Measurements from ENCODE around the gene ARRDC1.
A peak's percentile ranks its signal among the peaks of the same experiment; 100 is the strongest.
"Not testable (repeated sequence)": the region's sequence is repeated elsewhere in the genome, so short reads cannot be mapped to it uniquely, and the experiment has no call there.

ARRDC1 gene

DNA sequence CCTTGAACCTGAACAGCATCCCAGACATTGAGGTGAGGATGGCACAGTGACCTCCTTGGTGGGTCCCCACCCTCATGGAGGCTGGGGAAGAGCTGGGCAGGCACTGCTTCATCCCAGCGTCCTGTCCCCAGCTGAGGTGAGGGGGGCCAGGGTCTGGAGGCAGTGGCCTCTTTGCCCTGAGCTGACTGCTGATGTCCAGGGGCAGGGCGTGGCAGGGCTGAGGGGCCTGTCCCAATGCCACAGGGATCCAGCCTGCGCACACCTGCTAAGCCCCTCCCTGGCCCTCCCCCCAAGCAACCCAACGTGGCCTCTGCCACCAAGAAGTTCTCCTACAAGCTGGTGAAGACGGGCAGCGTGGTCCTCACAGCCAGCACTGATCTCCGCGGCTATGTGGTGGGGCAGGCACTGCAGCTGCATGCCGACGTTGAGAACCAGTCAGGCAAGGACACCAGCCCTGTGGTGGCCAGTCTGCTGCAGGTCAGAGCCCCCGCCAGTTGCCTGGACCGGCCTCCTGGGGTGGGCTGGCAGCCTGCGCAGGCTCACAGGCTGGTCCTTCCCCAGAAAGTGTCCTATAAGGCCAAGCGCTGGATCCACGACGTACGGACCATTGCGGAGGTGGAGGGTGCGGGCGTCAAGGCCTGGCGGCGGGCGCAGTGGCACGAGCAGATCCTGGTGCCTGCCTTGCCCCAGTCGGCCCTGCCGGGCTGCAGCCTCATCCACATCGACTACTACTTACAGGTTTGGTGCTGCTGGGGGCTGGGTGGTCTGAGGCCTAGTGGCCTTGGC is 8.4 kb downstream of the ARRDC1 start:
- no peak for DNase-seq (ENCODE audit: low read depth)

DNA sequence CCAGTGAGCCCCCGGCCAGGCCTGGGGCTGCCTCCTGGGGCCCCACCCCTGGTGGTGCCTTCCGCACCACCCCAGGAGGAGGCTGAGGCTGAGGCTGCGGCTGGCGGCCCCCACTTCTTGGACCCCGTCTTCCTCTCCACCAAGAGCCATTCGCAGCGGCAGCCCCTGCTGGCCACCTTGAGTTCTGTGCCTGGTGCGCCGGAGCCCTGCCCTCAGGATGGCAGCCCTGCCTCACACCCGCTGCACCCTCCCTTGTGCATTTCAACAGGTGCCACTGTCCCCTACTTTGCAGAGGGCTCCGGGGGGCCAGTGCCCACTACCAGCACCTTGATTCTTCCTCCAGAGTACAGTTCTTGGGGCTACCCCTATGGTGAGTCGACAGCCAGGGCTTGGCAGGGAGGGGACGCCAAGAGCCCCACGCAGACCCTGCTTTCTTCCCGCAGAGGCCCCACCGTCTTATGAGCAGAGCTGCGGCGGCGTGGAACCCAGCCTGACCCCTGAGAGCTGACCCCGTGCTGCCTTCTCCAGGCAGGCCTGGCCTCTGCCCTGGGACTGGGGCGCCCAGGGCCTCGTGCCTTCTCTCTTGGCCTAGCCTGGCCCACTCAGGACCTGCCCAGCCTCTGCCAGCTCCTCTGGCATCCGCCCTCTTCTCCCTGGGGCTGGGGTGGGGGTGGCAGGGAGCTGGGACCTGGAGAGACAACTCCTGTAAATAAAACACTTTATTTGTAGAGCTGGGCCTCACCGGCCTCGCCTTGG is 9.3 kb downstream of the ARRDC1 start:
- DNase-seq (ENCODE audit: low read depth), result no peak

DNA sequence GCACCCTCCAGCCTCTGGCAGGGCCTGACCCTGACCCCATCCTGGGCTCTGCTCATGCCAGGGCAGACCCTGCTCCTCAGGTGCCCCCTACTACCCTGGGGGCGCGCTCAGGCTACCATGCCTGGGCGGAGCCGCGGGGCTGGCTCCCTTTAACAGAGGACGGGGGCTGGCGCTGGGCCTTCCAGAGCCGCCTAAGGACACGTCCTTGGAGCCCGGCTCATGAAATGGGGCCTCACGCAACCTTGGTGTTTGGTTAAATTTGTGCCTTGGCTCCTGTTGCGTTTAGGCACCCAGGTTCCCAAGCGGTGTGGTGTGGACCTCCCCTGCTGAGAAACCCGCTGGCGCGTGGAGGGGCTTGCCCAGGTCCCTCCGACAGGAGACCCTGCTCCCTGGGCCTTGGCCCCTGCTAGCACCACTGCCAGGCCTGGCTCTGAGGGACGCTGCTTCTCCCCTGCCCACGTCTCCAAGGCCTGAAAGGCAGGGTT is 9.9 kb downstream of the ARRDC1 start:
- DNase-seq (ENCODE audit: low read depth), result no peak

DNA sequence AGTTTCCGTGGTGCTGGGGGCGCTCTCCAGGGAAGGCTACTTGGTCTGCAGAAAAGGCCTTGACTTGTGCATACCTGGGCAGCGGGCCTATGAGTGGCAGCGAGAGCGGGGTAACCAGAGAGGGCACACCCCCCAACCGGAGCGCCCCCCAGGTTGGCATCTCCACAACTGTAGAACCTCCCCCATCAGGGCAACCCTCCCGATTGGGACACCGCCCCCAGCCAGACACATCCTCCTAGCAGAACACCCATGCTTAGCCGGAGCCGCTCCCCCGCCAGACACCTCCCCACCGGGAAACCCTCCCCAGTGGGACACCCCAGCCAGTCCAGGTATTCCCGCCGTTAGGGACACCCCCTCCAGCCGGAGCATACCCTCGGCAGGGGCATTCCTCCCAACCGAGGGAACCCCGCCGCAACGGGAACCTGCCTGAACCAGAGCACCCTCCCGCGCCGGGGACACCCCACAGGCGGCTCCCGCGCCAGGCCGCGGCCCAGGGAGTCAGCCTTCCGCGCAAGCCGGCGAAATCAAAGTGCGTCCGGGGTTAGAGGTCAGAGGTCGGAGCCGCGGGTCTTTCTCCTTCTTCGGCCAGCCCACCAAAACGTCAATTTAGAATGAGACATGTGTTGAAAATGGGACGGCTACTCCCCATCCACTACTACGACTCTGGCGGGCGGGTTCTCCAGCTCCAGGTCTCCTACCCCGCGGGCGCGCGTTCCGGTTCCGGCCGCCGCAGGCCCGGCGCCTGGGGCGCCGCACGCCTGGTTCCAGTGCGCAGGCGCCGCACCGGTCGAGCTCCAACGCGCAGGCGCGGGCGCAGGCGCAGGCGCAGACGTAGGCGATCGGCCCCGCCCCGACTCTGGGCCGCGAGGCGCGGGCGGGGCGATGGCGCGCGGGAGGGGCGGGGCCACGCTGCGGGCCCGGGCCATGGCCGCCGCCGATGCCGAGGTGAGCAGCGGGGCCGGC is 12.9 kb downstream of the ARRDC1 start, which contains the start of gene EHMT1:
EHMT1 (plus strand) TSS at position 901 of the 963 bp plus-strand sequence; CDS start at position 925, 24 bp downstream.
- DNase-seq (ENCODE audit: low read depth), result peak; percentile 86

DNA sequence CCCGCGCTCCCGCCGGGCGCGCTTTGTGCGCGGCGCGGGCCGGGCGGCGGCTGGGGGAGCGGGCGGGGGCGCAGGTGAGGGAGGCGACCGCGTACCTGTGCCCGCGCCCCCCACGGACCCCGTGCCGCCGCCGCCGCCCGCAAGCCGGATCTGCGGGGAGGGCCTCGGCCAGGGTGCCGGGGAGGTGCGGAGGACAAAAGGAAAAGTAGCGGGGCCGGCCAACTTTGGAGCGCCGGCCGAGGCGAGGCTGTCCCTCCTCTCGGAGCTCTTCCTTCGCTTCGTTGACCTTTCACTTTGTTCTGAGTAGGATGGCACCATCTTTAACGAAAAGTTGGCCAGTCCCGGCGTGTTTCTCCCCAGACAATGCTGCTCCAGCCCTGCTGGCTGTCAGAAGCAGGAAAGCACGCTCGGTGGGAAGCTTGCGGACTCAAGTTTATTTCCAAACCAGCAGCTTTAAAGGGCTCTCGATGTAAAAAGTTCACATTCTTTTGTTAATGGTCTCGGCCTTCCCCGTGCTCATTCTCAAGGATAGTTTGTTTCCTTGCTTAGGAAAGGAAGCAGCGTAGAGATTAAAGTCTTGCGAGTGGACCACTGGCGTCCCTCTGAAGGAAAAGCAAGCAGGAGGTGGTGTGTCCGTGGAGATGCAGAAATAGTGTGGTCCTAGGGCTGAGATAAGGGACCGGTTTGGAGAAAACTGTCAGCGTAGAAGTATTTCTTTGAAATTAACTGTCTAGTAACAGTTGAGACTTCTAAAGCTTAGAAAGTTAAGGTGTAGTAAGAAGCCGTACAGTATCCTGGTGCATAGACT is 14.0 kb downstream of the ARRDC1 start:
- peak; percentile 13 for DNase-seq (ENCODE audit: low read depth)

DNA sequence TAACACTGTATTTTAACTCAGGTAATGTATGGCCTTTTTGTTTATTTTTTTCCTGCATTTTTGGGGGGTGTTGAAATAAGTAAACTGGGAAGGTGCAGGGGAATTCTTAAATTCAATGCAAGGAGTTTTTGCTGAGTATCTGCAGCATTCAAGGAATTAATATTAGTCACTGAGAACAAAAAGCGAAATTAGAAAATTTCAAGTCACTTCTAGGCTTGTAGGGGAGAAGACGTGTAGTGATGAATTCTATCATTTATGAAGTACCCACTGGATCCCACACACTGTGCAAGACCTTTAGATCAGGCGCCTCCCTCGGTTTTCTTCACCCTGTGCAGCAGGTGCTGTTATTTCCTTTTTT is 14.5 kb downstream of the ARRDC1 start:
- no peak for DNase-seq (ENCODE audit: low read depth)

DNA sequence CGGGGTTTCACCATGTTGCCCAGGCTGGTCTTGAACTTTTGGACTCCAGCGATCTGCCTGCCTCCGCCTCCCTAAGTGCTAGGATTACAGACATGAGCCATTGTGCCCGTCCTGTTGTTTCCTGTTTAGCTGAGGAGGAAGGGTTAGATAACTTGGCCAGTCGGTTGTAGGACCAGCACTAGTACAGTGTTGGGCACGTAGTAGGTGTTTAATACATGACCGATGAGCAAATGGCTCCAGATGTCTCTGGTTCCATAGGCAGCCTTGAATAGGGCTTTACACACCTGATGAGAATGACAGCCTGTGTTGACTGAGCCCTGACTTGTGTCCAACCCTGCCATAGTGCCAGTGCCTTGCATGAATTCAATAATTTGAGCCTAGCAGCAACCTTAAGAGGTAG is 15.1 kb downstream of the ARRDC1 start:
- DNase-seq (ENCODE audit: low read depth), result no peak

DNA sequence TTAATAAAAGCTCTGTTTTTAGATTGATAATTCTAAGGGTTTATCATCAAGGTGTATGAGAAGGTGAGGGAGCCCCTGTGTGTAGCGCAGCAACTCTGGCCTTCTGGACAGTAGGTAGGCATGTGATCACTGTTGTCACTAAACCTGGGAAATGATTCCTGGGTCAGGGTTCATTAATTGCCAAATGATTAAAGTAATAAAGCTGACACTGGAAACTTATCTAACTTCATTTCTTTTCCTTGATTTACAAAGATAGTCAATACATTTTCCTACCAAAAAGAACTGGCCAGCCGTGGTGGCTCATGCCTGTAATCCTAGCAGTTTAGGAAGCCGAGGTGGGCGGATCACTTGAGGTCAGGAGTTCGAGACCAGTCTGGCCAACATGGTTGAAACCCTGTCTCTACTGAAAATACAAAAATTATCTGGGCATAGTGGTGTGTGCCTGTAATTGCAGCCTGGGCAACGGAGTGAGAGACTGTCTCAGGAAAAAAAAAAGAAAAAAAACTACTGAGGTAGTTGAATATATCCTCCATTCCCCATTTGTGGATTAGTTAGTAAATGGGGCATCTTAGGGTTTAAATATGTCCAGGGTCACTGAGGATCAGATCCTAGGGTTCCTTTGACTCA is 15.8 kb downstream of the ARRDC1 start:
- DNase-seq (ENCODE audit: low read depth), result no peak

DNA sequence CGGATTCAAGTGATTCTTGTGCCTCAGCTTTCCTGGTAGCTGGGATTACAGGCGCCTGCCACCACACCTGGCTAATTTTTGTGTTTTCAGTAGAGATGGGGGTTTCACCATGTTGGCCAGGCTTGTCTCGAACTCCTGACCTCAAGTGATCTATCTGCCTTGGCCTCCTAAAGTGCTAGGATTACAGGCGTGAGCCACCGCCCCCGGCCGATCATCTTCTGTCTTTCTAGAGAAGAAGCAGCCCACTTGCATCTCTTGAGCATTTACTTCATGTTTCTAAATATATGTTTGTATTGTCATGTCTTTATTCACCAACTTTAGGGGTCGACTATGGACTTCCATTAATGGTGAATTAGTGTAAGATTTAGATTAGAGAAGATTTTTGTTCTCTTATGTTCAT is 16.7 kb downstream of the ARRDC1 start:
- not testable (repeated sequence) for DNase-seq (ENCODE audit: low read depth)

DNA sequence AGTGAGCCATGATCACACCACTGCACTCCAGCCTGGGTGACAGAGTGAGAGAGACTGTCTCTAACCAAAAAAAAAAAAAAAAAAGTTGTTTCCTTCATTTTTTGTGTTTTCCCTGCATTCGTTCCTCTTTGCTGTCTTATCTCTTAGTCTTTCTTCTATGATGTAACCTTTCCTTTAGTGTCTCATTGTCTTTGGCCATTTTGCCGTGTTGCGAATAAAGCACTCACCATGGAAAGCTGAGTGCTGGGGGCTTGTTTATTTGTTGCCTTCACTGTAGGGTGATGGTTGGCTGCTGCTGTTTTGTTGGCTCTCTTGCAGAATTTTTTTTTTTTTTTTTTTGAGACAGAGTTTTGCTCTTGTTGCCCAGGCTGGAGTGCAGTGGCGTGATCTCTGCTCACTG is 21.0 kb downstream of the ARRDC1 start:
- no peak for DNase-seq (ENCODE audit: low read depth)

DNA sequence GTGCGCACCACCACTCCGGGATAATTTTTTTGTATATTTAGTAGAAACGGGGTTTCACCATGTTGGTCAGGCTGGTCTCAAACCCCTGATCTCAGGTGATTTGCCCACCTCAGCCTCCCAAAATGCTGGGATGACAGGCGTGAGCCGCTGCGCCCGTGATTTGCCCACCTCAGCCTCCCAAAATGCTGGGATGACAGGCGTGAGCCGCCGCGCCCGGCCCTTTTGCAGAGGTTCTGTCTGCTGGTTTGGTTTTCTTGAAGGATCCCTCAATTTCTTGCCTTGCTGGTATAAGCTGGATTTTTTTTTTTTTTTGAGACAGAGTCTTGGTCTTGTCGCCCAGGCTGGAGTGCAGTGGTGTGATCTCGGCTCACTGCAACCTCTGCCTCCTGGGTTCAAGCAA is 21.9 kb downstream of the ARRDC1 start:
- not testable (repeated sequence) for DNase-seq (ENCODE audit: low read depth)

DNA sequence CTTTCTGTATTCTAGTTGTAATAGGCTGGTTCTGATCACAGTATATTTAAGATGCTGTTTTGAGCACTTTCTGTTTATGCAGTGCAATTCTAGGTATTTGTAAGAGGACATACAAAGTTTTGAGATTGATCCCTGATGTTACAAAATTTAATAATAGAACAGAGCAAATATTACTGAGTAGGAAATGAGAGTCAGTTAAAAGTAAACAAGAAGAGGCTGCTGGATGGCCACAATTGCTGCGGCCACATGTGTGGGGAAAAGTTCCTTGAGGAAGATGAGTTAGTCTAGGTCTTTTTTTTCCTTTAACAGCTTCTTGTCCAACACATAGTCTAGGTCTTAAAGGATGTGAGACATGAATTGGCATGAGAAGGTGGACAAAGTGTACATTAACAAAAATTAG is 24.6 kb downstream of the ARRDC1 start:
- DNase-seq (ENCODE audit: low read depth), result no peak

DNA sequence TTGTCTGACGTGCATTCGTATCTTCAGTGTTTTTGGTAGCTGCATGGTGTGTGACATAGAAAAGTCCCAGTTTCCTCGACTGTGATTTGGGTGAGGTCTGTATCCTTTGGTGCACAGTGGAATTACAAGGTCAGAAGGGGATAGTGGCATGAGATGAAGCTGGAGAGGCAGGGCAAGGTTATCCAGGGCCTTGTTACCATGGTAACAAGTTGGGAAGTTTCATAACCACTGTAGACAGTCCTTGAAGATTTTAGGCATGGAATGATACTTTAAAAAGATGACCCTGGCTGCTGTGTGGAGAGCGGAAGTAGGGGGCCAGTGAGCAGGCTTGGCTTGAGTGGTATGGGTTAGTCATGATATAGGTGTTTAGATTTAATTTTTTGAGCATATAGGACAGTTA is 25.2 kb downstream of the ARRDC1 start:
- no peak for DNase-seq (ENCODE audit: low read depth)

DNA sequence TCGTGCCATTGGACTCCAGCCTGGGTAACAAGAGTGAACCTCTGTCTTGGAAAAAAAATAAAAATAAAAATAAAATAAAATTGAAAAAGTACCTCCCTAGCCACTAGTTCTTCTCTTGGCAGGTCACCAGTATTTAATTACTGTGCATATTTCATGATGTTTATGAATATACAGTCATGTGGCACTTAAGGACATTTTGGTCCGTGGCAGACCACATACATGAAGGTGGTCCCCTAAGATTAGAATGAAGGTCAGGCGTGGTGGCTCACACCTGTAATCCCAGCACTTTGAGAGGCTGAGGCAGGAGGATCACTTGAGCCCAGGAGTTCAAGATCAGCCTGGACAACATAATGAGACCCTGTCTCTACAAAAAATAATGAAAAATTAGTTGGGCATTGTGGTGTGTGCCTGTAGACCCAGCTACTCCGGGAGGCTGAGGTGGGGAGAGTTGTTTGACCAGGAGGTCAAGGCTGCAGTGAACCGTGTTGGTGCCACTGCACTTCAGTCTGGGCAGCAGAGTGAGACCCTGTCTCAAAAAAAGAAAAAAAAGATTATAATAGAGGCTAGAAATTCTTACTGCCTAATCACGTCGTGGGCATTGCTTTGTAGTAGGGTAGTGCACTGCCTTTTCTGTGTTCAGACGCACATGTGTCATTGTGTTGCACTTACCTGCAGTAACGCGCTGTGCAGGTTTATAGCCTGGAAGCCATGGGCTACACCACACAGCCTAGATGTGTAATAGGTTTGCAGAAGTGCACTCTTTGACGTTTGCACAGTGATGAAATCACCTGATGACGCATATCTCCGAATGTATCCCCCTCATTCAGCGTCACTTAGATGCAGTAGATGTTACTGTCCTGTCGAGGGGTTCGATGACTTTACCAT is 26.1 kb downstream of the ARRDC1 start:
- no peak for DNase-seq (ENCODE audit: low read depth)

DNA sequence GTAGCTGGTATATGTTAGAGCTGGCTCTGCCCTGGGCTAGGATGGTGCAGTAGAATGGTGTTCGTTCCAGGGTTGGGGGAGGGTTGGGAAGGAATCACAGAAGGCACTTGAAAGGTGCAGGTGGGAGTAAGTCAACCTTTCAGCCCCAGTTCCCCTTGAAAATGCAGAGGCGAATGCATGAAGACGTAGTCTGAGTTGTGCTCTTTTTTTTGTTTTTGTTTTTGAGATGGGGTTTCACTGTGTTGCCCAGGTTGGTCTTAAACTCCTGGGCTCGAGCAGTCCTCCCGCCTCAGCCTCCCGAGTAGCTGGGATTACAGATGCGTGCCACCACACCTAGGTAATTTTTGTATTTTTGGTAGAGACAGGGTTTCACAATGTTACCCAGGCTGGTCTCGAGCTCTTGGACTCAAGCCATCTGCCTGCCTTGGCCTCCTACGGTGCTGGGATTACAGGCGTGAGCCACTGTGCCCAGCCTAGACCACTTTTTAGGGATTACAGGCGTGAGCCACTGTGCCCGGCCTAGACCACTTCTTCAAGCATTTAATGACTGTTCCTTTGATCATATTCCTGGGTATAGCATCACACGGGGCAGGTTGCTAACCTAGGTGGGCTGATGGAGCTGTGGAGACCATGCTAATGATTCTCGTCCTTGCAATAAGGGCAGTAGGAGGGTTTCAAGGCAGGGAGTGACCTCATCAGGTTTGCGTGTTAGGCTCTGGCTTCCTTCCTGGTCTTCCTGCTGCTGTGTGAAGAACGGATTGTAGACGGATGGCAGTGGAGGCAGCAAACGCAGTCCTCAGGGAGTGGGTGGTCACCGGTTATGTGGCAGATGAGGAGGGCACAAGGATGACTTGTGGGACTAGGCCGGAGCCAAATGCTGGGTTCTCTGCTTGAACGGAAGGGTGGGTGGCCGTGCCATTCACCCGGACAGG is 27.0 kb downstream of the ARRDC1 start:
- no peak for DNase-seq (ENCODE audit: low read depth)

DNA sequence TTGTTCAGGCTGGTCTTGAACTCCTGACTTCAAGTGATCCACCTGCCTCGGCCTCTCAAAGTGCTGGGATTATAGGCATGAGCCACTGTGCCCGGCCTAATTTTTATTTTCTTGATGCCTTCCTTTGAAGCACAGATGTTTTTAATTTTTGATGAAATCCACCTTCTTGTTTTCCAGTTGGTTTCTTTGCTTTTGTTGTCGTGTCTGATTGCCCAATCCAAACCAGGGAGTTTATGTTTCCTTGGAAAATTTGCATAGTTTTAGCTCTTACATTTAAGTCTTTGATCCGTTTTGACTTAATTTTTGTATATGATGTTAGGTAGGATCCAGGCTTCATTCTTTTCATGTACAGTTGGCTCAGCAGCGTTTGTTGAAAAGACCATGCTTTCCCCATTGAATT is 28.5 kb downstream of the ARRDC1 start:
- no peak for DNase-seq (ENCODE audit: low read depth)

DNA sequence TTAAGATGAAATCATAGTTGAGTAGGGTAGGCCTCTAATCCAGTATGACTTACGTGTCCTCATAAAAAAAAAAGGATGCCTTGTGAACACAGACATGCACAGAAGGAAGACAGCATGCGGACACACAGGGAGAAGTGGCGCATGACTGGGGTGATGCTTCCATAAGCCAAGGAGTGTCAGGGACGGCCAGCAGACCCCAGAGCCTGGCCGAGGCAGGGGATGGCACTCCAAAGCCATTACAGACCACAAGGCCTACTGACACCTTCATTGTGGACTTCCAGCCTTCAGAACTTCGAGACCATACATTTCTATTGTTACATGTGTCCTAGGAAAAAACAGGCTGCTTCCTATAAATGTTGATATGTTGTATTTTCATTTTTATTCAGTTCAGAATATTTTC is 33.2 kb downstream of the ARRDC1 start:
- DNase-seq (ENCODE audit: low read depth), result no peak

DNA sequence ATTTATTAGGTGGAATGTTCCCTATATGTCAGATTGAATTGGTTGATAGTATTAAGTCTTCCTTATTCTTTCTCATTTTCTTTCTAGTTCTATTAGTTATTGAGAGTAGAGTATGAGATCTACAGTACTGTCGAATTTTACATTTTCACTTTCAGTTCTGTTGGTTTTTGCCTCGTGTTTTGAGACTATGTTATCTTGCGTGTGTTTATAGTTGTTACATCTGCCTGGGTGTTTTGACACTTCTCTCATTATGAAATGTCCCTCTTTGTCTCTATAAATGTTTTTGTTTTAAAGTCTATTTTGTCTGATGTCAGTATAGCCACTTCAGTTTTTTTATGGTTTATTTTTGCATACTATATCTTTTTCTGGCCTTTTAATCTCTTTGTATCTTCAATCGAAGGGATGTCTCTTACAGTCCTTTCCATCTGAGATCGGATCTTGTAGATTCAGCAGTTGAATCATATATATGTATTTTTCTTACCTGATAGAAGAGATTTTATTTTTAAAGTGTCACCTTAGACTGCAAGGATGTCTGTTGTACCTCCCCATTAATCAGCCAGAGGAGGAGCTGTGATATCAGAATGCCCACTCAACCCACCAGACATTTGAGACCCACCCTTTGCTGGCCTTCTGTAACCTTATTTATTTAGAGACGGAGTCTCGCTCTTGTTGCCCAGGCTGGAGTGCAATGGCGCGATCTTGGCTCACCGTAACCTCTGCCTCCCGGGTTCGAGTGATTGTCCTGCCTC is 34.0 kb downstream of the ARRDC1 start:
- DNase-seq (ENCODE audit: low read depth), result no peak

Measured in activated T-helper 9 cell treated with anti-CD3 and anti-CD28 coated beads, Interleukin-2, amount 50 U/mL, for 16 hours (primary cell).